ENCODE measurements around the gene SLC9A2. TPM values are rescaled to one million over a fixed set of nuclear protein-coding genes. Genes with fewer than 3 reads are reported as not detected.

Gene SLC9A2
- total and polyA plus RNA-seq, 2 of the 13 experiments (the other 11 are each of a cell fraction or from before 2014, with no cell fraction given): 0.02 TPM; not detected in 1

GRCh38 chr2:102724016-102724490, 104.7 kb downstream of the SLC9A2 start (continued):
- peak; percentile 73; the same call in 1 of the 2 replicates for TF ChIP-seq RERE (CRISPR knock-in tag; IDR thresholded peaks at IDR 0.05; ENCODE audit: low read depth)
- TF ChIP-seq, protein P1, sequence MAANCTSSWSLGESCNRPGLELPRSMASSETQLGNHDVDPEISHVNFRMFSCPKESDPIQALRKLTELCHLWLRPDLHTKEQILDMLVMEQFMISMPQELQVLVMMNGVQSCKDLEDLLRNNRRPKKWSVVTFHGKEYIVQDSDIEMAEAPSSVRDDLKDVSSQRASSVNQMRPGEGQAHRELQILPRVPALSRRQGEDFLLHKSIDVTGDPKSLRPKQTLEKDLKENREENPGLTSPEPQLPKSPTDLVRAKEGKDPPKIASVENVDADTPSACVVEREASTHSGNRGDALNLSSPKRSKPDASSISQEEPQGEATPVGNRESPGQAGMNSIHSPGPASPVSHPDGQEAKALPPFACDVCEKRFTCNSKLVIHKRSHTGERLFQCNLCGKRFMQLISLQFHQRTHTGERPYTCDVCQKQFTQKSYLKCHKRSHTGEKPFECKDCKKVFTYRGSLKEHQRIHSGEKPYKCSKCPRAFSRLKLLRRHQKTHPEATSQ (CRISPR knock-in tag; IDR thresholded peaks at IDR 0.05; ENCODE audit: borderline replicate concordance): peak; percentile 87; the same call in 1 of the 2 replicates
- peak; percentile 48; the same call in 1 of the 2 replicates for TF ChIP-seq ZNF460 (CRISPR knock-in tag; IDR thresholded peaks at IDR 0.05; ENCODE audit: borderline replicate concordance)
- TF ChIP-seq FOSL1 (CRISPR knock-in tag; IDR thresholded peaks at IDR 0.05; ENCODE audit: borderline replicate concordance): no peak
- no peak for TF ChIP-seq YY1 (IDR thresholded peaks at IDR 0.05; ENCODE audit: insufficient read depth, insufficient replicate concordance, low read depth, low read length)
- TF ChIP-seq ZFP82 (CRISPR knock-in tag; IDR thresholded peaks at IDR 0.05; ENCODE audit: borderline replicate concordance): no peak
- TF ChIP-seq SETDB1 (CRISPR knock-in tag; IDR thresholded peaks at IDR 0.05; ENCODE audit: borderline replicate concordance): no peak
- TF ChIP-seq STAG1 (CRISPR knock-in tag; IDR thresholded peaks at IDR 0.05): no peak
- TF ChIP-seq ZNF121 (CRISPR knock-in tag; IDR thresholded peaks at IDR 0.05): no peak; the same call in 1 of the 2 replicates
- TF ChIP-seq RXRA (CRISPR knock-in tag; IDR thresholded peaks at IDR 0.05): peak; percentile 86; the same call in 1 of the 2 replicates
- no peak for TF ChIP-seq TRIM24 (CRISPR knock-in tag; IDR thresholded peaks at IDR 0.05)
- TF ChIP-seq SOX13 (IDR thresholded peaks at IDR 0.05): peak; percentile 50; the same call in 1 of the 2 replicates
- TF ChIP-seq SOX13 (CRISPR knock-in tag; conservative IDR thresholded peaks at IDR 0.05 in 1 of 2, IDR thresholded peaks at IDR 0.05 in 1 of 2): peak in 1 of 2 experiments; percentile 86; a peak in 2 of 4 replicates
- peak; percentile 77; the same call in 1 of the 2 replicates for TF ChIP-seq KMT2A (CRISPR knock-in tag; IDR thresholded peaks at IDR 0.05)
- no peak for TF ChIP-seq ZNF83 (CRISPR knock-in tag; IDR thresholded peaks at IDR 0.05; ENCODE audit: borderline replicate concordance)
- no peak for TF ChIP-seq ZNF354B (CRISPR knock-in tag; IDR thresholded peaks at IDR 0.05)
- TF ChIP-seq ZKSCAN8 (CRISPR knock-in tag; IDR thresholded peaks at IDR 0.05; ENCODE audit: borderline replicate concordance): peak; percentile 80; the same call in 1 of the 2 replicates
- TF ChIP-seq DDIT3 (CRISPR knock-in tag; IDR thresholded peaks at IDR 0.05): no peak
- TF ChIP-seq ZNF24 (IDR thresholded peaks at IDR 0.05): no peak
- TF ChIP-seq ZNF282 (IDR thresholded peaks at IDR 0.05; ENCODE audit: partially characterized antibody): no peak
- TF ChIP-seq TBL1XR1 (IDR thresholded peaks at IDR 0.05; ENCODE audit: borderline replicate concordance, low read length, partially characterized antibody): peak; percentile 65
- no peak for TF ChIP-seq ZNF672 (CRISPR knock-in tag; IDR thresholded peaks at IDR 0.05)
- no peak for TF ChIP-seq CENPX (CRISPR knock-in tag; IDR thresholded peaks at IDR 0.05)

All from HepG2 (cell line).